ENCODE results near the gene TRIP13. TPM values are rescaled to one million over a fixed set of nuclear protein-coding genes. Genes with fewer than 3 reads are reported as not detected.

TRIP13 gene
- total and polyA plus RNA-seq, 2 experiments from 2014 or later: 42.5 to 44.8 TPM

GRCh38 chr5:914612-915011 is 21.9 kb downstream of the TRIP13 start:
- Mint-ChIP-seq H3K4me3 (no peak overlapping the region), H3K9me3 (no peaks in the 10 kb centered on the region), H3K27ac (no peak overlapping the region), H3K36me3 (ENCODE audit: low read depth) (peaks cover 78% of the 10 kb centered on the region), H3K4me1 (no peaks in the 10 kb centered on the region; the same call in 2 of the 3 replicates), H3K27me3 (ENCODE audit: insufficient read depth, low read depth, poor library complexity) (peaks cover 7% of the 10 kb centered on the region)
- TF ChIP-seq REST (IDR thresholded peaks at IDR 0.05; ENCODE audit: unreplicated experiment) (no peak), EZH2phosphoT487 (IDR thresholded peaks at IDR 0.05; ENCODE audit: unreplicated experiment) (no peak), NANOG (IDR thresholded peaks at IDR 0.05; ENCODE audit: borderline replicate concordance) (no peak), JUNB (IDR thresholded peaks at IDR 0.05; ENCODE audit: unreplicated experiment) (no peak), EZH2 (IDR thresholded peaks at IDR 0.05; ENCODE audit: low read depth, unreplicated experiment) (no peak), STAT1 (IDR thresholded peaks at IDR 0.05; ENCODE audit: unreplicated experiment) (no peak), POLR2AphosphoS5 (IDR thresholded peaks at IDR 0.05; ENCODE audit: low read depth) (no peak), ZNF114 (CRISPR knock-in tag; IDR thresholded peaks at IDR 0.05) (no peak), ZNF331 (CRISPR knock-in tag; IDR thresholded peaks at IDR 0.05; ENCODE audit: low read depth) (no peak), CREB1 (CRISPR knock-in tag; IDR thresholded peaks at IDR 0.05; ENCODE audit: low read depth) (no peak), ZNF462 (CRISPR knock-in tag; IDR thresholded peaks at IDR 0.05) (no peak), CTCF (conservative IDR thresholded peaks at IDR 0.05; ENCODE audit: low read depth in 2 of 2) (no peak)
- TF ChIP-seq, protein P1, sequence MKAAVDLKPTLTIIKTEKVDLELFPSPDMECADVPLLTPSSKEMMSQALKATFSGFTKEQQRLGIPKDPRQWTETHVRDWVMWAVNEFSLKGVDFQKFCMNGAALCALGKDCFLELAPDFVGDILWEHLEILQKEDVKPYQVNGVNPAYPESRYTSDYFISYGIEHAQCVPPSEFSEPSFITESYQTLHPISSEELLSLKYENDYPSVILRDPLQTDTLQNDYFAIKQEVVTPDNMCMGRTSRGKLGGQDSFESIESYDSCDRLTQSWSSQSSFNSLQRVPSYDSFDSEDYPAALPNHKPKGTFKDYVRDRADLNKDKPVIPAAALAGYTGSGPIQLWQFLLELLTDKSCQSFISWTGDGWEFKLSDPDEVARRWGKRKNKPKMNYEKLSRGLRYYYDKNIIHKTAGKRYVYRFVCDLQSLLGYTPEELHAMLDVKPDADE (IDR thresholded peaks at IDR 0.05): no peak
- no peaks in the 10 kb centered on the region for H3K79me2 ChIP-seq (replicated peaks; ENCODE audit: insufficient read depth)
- H3K4me3 ChIP-seq: no peak overlapping the region
- peaks cover 34% of the 10 kb centered on the region for H3K36me3 ChIP-seq (ENCODE audit: insufficient read depth)
- no peaks in the 10 kb centered on the region for H3F3A ChIP-seq (replicated peaks; ENCODE audit: low read depth)
- H3K27ac ChIP-seq (ENCODE audit: low read depth): no peak overlapping the region
- H4K20me1 ChIP-seq (replicated peaks; ENCODE audit: insufficient read depth): peaks cover 10% of the 10 kb centered on the region; the same call in 1 of the 2 replicates
- H2AFZ ChIP-seq: no peak overlapping the region
- no peaks in the 10 kb centered on the region for H3K4me1 ChIP-seq (ENCODE audit: insufficient read depth)
- no peak for DNase-seq (ENCODE audit: low spot score)
- H3K4me2 ChIP-seq: no peak overlapping the region
- no peaks in the 10 kb centered on the region for H3K27me3 ChIP-seq (ENCODE audit: insufficient read depth)
- no peak for ATAC-seq
- no peaks in the 10 kb centered on the region for H3K9me2 ChIP-seq (ENCODE audit: insufficient read depth)
